Stomach smooth muscle (tissue), 2 donors: ENCODE data around the gene ST6GAL1.
"Not testable (repeated sequence)": the region's sequence is repeated elsewhere in the genome, so short reads cannot be mapped to it uniquely, and the experiment has no call there.

Source experiments
- H3K27ac ChIP-seq: one replicate; pipeline ENCODE4 v1.7.0; 2013; ENCODE audit warnings: mild to moderate bottlenecking, low read length, inconsistent platforms
- H3K27me3 ChIP-seq, 2 donors: one replicate each; pipeline ENCODE4 v1.7.0; 2013; ENCODE audit warnings: low read length in 2 of 2; ENCODE audit not compliant: insufficient read depth in 2 of 2, control insufficient read depth in 1 of 2
- H3K36me3 ChIP-seq, 2 donors: one replicate each; pipeline ENCODE4 v1.7.0; 2013; ENCODE audit warnings: low read length in 2 of 2; ENCODE audit not compliant: control insufficient read depth in 2 of 2, insufficient read depth in 2 of 2
- H3K4me1 ChIP-seq: one replicate; pipeline ENCODE4 v1.7.0; 2013; ENCODE audit warnings: low read length; ENCODE audit not compliant: control insufficient read depth, insufficient read depth
- H3K4me3 ChIP-seq, 2 donors: one replicate each; pipeline ENCODE4 v1.7.0; 2013; ENCODE audit warnings: low read length in 2 of 2
- H3K9ac ChIP-seq, 2 donors: one replicate each; pipeline ENCODE4 v1.7.0; 2013; ENCODE audit warnings: low read length in 2 of 2, mild to moderate bottlenecking in 1 of 2
- H3K9me3 ChIP-seq, 2 donors: one replicate each; pipeline ENCODE4 v1.7.0; 2013; ENCODE audit warnings: low read length in 2 of 2; ENCODE audit not compliant: control insufficient read depth in 2 of 2
- donor health status: healthy.
- donor health status: Pancreatic carcinoma.

The ST6GAL1 gene

DNA sequence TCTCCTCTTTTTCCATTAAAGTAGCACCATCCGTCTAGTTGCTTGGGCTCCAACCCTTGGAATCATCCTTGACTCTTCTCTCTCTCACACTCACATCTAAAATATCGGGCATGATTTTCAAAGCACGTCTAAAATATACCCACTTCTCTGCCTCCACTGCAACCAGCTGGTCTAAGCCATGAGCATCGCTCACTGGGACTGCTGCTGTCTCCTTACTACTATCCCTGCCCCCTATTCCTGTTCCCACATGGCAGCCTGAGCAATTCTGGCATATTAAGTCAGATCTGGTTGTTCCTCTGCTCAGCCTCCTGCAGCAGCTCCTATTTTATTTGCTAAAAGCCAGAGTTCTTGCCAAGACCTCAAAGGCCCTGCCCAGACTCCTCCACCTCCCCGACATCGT is 53.7 kb downstream of the ST6GAL1 start:
- H3K27ac ChIP-seq = no peak overlapping the region
- H3K9me3 ChIP-seq = no peaks in the 10 kb centered on the region
- H3K9ac ChIP-seq = no peak overlapping the region
- no peak overlapping the region for H3K4me3 ChIP-seq
- H3K4me1 ChIP-seq = peaks cover 2% of the 10 kb centered on the region
- no peaks in the 10 kb centered on the region for H3K36me3 ChIP-seq
- no peaks in the 10 kb centered on the region for H3K27me3 ChIP-seq

DNA sequence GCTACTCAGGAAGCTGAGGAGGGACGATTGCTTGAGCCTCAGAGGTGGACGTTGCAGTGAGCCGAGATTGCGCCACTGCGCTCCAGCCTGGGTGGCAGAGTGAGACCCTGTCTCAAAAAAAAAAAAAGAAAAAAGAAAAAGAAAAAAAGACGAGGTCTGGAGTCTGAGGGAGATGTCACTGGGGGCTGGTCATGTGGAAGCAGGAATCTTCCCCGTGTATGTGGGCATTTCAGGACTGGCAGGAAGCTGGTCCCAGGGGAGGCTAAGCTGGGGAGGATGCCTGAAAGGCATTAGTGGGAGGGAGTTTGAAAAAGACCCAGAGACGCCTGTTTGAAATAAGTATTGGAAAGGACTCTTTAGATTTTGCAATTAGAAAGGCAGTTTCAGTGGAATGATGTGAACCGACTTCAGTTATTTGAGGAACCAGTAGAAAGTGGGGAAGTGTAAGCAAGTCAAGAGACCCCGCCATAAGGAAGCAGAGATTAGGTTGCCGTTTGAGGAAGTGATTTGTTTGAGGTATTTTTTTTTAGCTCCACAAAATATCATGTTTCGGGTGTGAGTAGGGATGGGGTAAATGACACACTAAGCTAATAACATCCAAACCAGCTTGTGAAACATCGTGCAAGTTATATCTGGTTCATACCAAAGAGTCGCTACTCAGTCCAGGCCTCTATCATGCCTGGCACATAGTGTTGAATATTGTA is 55.5 kb downstream of the ST6GAL1 start:
- H3K9me3 ChIP-seq = no peaks in the 10 kb centered on the region
- no peak overlapping the region for H3K27ac ChIP-seq
- no peaks in the 10 kb centered on the region for H3K36me3 ChIP-seq
- no peak overlapping the region for H3K4me3 ChIP-seq
- no peak overlapping the region for H3K9ac ChIP-seq
- H3K27me3 ChIP-seq = no peaks in the 10 kb centered on the region
- peaks cover 2% of the 10 kb centered on the region for H3K4me1 ChIP-seq

DNA sequence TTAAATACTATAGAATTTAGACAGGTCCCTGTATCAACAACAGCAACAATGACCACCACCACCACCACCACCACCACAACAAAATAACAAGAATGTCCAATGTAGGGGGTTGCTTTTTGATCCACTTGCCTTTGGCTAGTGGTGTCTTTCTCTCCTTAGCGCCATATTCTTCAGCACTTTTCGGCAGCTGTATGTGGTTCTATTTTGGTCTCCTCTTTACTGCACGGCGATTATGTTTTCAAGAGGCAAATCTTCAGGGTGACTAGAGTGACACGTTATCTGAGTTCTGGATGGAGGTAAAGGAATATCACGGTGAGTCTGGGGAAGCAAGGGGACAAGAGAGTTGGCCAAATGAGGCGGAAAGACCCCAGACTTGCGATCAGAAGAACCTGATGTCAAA is 56.1 kb downstream of the ST6GAL1 start:
- Histone ChIP-seq H3K9ac (no peak overlapping the region), H3K4me3 (no peak overlapping the region), H3K27me3 (no peaks in the 10 kb centered on the region), H3K9me3 (no peaks in the 10 kb centered on the region), H3K4me1 (peaks cover 2% of the 10 kb centered on the region), H3K27ac (no peak overlapping the region), H3K36me3 (no peaks in the 10 kb centered on the region)

DNA sequence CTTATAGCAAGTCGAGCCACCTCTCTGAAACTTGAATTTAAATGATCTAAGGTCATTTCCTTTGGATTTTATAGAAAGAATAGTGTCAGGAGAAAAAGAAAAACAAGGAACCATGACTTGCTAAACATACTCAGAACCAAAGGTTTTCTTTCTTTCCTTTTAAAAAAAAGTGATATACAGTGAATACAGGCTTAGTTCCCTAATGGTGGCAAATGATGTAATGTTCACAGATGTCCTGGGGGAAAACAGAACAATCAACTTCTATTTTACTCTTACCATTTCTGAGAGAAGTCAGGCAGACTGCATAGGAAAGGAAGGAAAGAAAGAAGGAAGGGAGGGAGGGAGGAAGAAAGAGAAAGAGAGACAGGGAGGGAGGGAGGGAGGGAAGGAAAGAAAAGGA is 56.5 kb downstream of the ST6GAL1 start:
- H3K4me1 ChIP-seq = peaks cover 2% of the 10 kb centered on the region
- H3K27ac ChIP-seq = no peak overlapping the region
- no peak overlapping the region for H3K4me3 ChIP-seq
- no peak overlapping the region for H3K9ac ChIP-seq
- H3K27me3 ChIP-seq = no peaks in the 10 kb centered on the region
- no peaks in the 10 kb centered on the region for H3K36me3 ChIP-seq
- H3K9me3 ChIP-seq = no peaks in the 10 kb centered on the region

GRCh38 chr3:186988806-186989205 is 58.5 kb downstream of the ST6GAL1 start:
- no peak overlapping the region for H3K4me3 ChIP-seq
- no peaks in the 10 kb centered on the region for H3K27me3 ChIP-seq
- H3K9me3 ChIP-seq = no peaks in the 10 kb centered on the region
- peaks cover 2% of the 10 kb centered on the region for H3K4me1 ChIP-seq
- H3K27ac ChIP-seq = no peak overlapping the region
- no peak overlapping the region for H3K9ac ChIP-seq
- H3K36me3 ChIP-seq = no peaks in the 10 kb centered on the region

DNA sequence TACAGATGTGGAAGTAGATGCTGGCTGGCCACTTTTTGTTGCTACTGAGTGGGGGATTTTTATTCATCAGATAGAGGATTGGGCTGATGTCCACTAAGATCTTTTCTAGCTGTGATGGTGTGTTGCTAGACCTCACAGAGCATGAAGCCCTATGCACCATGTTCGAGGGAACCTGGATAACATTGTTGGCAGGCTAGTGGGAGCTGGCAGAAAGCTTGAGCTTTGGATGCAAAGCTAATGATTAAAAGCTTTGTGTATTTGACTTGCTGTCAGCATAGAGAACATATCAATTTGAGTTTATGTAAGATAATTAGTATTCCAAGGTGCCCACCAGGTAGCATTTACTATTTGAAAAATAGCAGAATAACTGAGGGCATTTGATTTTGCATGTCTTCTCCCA is 59.1 kb downstream of the ST6GAL1 start:
- H3K27me3 ChIP-seq = no peaks in the 10 kb centered on the region
- H3K4me3 ChIP-seq = no peak overlapping the region
- H3K4me1 ChIP-seq = no peaks in the 10 kb centered on the region
- no peak overlapping the region for H3K27ac ChIP-seq
- no peak overlapping the region for H3K9ac ChIP-seq
- no peaks in the 10 kb centered on the region for H3K9me3 ChIP-seq
- H3K36me3 ChIP-seq = no peaks in the 10 kb centered on the region

DNA sequence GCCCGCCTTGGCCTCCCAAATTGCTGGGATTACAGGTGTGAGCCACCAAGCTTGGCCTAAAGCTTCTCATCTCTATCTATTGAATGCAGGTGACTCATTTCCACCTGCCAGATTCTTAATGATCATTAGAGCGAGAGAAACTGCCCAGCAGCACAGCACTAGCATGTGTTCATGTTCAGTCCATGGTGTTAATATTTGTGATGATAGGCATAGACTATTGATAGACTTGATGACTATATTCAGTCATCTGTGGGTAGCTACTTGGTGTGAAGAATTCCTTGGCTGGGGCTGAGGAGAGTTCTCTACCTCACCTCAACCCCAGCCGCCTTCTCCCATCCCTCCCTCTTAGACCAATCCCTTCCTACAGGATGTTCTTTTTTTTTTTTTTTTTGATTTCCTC is 60.0 kb downstream of the ST6GAL1 start:
- H3K36me3 ChIP-seq = no peaks in the 10 kb centered on the region
- no peaks in the 10 kb centered on the region for H3K4me1 ChIP-seq
- H3K27me3 ChIP-seq = no peaks in the 10 kb centered on the region
- no peaks in the 10 kb centered on the region for H3K9me3 ChIP-seq
- no peak overlapping the region for H3K4me3 ChIP-seq
- H3K9ac ChIP-seq = no peak overlapping the region
- H3K27ac ChIP-seq = no peak overlapping the region

GRCh38 chr3:186990878-186991308 is 60.6 kb downstream of the ST6GAL1 start:
- Histone ChIP-seq H3K27ac (no peak overlapping the region), H3K4me1 (no peaks in the 10 kb centered on the region), H3K27me3 (no peaks in the 10 kb centered on the region), H3K9ac (no peak overlapping the region), H3K9me3 (no peaks in the 10 kb centered on the region), H3K36me3 (no peaks in the 10 kb centered on the region), H3K4me3 (no peak overlapping the region)

- H3K27me3 ChIP-seq = no peaks in the 10 kb centered on the region
- H3K27ac ChIP-seq = no peak overlapping the region
- H3K9me3 ChIP-seq = no peaks in the 10 kb centered on the region
- H3K4me3 ChIP-seq = no peak overlapping the region
- no peak overlapping the region for H3K9ac ChIP-seq
- H3K4me1 ChIP-seq = no peaks in the 10 kb centered on the region
- H3K36me3 ChIP-seq = no peaks in the 10 kb centered on the region
Observed at GRCh38 chr3:186991470-186991869, 61.1 kb downstream of the ST6GAL1 start.

DNA sequence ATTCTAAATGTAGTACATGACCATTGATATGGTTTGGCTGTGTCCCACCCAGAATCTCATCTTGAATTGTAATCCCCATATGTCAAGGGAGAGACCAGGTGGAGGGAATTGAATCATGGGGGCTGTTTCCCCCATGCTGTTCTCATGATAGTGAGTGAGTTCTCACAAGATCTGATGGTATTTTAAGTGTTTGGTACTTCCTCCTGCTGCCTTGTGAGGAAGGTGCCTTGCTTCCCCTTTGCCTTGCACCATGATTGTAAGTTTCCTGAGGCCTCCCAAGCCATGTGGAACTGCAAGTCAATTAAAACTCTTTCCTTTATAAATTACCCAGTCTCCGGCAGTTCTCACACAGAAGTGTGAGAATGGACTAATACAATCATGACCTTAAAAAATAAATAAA is 61.8 kb downstream of the ST6GAL1 start:
- H3K4me1 ChIP-seq, H3K9me3 ChIP-seq, H3K9ac ChIP-seq, H3K27ac ChIP-seq, H3K36me3 ChIP-seq, H3K4me3 ChIP-seq, H3K27me3 ChIP-seq: not testable (repeated sequence)

DNA sequence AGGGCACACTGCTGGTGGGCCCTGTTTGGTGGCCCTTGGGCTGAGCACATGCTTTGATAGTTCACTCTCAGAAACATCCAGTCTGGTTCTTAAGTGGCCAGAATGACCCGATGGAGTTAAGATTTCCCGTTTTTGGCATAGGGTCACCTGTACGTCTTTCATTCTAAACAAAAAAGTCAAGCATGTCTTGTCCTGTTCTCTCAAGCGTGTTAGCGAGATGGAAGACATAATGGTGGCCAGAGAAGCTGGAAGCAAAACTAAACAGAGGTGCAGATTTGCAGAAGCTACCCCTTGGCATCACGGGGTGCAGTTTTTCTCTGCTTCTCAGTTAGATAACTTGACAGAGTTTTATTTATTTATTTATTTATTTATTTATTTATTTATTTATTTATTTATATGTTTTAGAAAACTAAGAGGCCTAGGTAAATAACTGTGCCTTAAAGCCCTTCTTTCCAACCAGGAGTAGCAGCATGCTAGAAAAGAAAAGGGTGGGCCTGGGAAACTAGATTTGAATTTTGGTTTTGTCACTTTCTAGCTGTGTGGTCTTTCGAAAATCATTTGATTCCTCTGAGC is 63.0 kb downstream of the ST6GAL1 start:
- Histone ChIP-seq H3K4me3 (no peak overlapping the region), H3K4me1 (no peaks in the 10 kb centered on the region), H3K9me3 (no peaks in the 10 kb centered on the region), H3K27ac (no peak overlapping the region), H3K9ac (no peak overlapping the region), H3K27me3 (no peaks in the 10 kb centered on the region), H3K36me3 (no peaks in the 10 kb centered on the region)
